HG03175 (cell line): ENCODE results near the gene SLC16A2.
"Not testable (repeated sequence)": the region's sequence is repeated elsewhere in the genome, so short reads cannot be mapped to it uniquely, and the experiment has no call there.

Experiments used
- ATAC-seq: cut with Tn5 transposase; IDR thresholded peaks from one replicate; pipeline ENCODE4 v1.9.1; 2021; ENCODE audit warnings: mild to moderate bottlenecking, moderate library complexity; ENCODE audit not compliant: unreplicated experiment

The SLC16A2 gene

GRCh38 chrX:74445099-74445498 is 23.8 kb downstream of the SLC16A2 start:
- ATAC-seq = no peak

- no peak for ATAC-seq
Observed at GRCh38 chrX:74446876-74447275, 25.6 kb downstream of the SLC16A2 start.

- no peak for ATAC-seq
Observed at GRCh38 chrX:74448669-74449068, 27.4 kb downstream of the SLC16A2 start.

- no peak for ATAC-seq
Observed at GRCh38 chrX:74449322-74449936, 28.1 kb downstream of the SLC16A2 start.

GRCh38 chrX:74449937-74450330 is 28.6 kb downstream of the SLC16A2 start:
- no peak for ATAC-seq

GRCh38 chrX:74450803-74451449 is 29.6 kb downstream of the SLC16A2 start:
- no peak for ATAC-seq

- ATAC-seq = no peak
Observed at GRCh38 chrX:74451450-74452198, 30.3 kb downstream of the SLC16A2 start.

- ATAC-seq = no peak
Observed at GRCh38 chrX:74452199-74452481, 30.8 kb downstream of the SLC16A2 start.

GRCh38 chrX:74453178-74453577 is 31.9 kb downstream of the SLC16A2 start:
- no peak for ATAC-seq

GRCh38 chrX:74454233-74454632 is 32.9 kb downstream of the SLC16A2 start:
- not testable (repeated sequence) for ATAC-seq

GRCh38 chrX:74458736-74459135 is 37.4 kb downstream of the SLC16A2 start:
- ATAC-seq = no peak

- ATAC-seq = no peak
Observed at GRCh38 chrX:74461384-74461783, 40.1 kb downstream of the SLC16A2 start.

- ATAC-seq = no peak
Observed at GRCh38 chrX:74464722-74465121, 43.4 kb downstream of the SLC16A2 start.

GRCh38 chrX:74465424-74465823 is 44.1 kb downstream of the SLC16A2 start:
- ATAC-seq = no peak

GRCh38 chrX:74467656-74468055 is 46.4 kb downstream of the SLC16A2 start:
- ATAC-seq = no peak

- ATAC-seq = not testable (repeated sequence)
Observed at GRCh38 chrX:74473116-74473515, 51.8 kb downstream of the SLC16A2 start.

- no peak for ATAC-seq
Observed at GRCh38 chrX:74490247-74490646, 69.0 kb downstream of the SLC16A2 start.

- ATAC-seq = no peak
Observed at GRCh38 chrX:74492720-74493201, 71.5 kb downstream of the SLC16A2 start.

GRCh38 chrX:74493806-74494205 is 72.5 kb downstream of the SLC16A2 start:
- ATAC-seq = no peak

- no peak for ATAC-seq
Observed at GRCh38 chrX:74498924-74499323, 77.6 kb downstream of the SLC16A2 start.

- ATAC-seq = no peak
Observed at GRCh38 chrX:74500067-74500466, 78.8 kb downstream of the SLC16A2 start.

- no peak for ATAC-seq
Observed at GRCh38 chrX:74500555-74500954, 79.3 kb downstream of the SLC16A2 start.
